ENCODE data around the gene DMRTA2.
"Not testable (repeated sequence)": the region's sequence is repeated elsewhere in the genome, so short reads cannot be mapped to it uniquely, and the experiment has no call there.

The DMRTA2 gene

GRCh38 chr1:50412813-50413476, 10.3 kb downstream of the DMRTA2 start:
- H3K4me3 ChIP-seq (ENCODE audit: low read depth, low read length), result no peak overlapping the region
- no peak for DNase-seq (ENCODE audit: low read depth)

- DNase-seq (ENCODE audit: low read depth), result no peak
- no peak overlapping the region for H3K4me3 ChIP-seq (ENCODE audit: low read depth, low read length)
Observed at GRCh38 chr1:50405814-50406213, 17.4 kb downstream of the DMRTA2 start.

GRCh38 chr1:50393522-50394120, 29.6 kb downstream of the DMRTA2 start:
- DNase-seq (ENCODE audit: low read depth), result no peak
- no peak overlapping the region for H3K4me3 ChIP-seq (ENCODE audit: low read depth, low read length)

GRCh38 chr1:50381551-50381950, 41.7 kb downstream of the DMRTA2 start:
- not testable (repeated sequence) for DNase-seq (ENCODE audit: low read depth)

GRCh38 chr1:50378770-50379169, 44.5 kb downstream of the DMRTA2 start:
- DNase-seq (ENCODE audit: low read depth), result no peak
- no peak overlapping the region for H3K4me3 ChIP-seq (ENCODE audit: low read depth, low read length)

More at GRCh38 chr1:50381551-50381950, 41.7 kb downstream of the DMRTA2 start:
- not testable (repeated sequence) for H3K4me3 ChIP-seq (ENCODE audit: low read depth, low read length)

GRCh38 chr1:50373532-50373931, 49.7 kb downstream of the DMRTA2 start:
- no peak for DNase-seq (ENCODE audit: low read depth)
- no peak overlapping the region for H3K4me3 ChIP-seq (ENCODE audit: low read depth, low read length)

- no peak for DNase-seq (ENCODE audit: low read depth)
- no peak overlapping the region for H3K4me3 ChIP-seq (ENCODE audit: low read depth, low read length)
Observed at GRCh38 chr1:50371749-50372148, 51.5 kb downstream of the DMRTA2 start.

- no peak for DNase-seq (ENCODE audit: low read depth)
- no peak overlapping the region for H3K4me3 ChIP-seq (ENCODE audit: low read depth, low read length)
Observed at GRCh38 chr1:50369830-50370229, 53.4 kb downstream of the DMRTA2 start.

GRCh38 chr1:50369008-50369634, 54.1 kb downstream of the DMRTA2 start:
- H3K4me3 ChIP-seq (ENCODE audit: low read depth, low read length), result no peak overlapping the region
- DNase-seq (ENCODE audit: low read depth), result no peak

- H3K4me3 ChIP-seq (ENCODE audit: low read depth, low read length), result peak overlapping the region; percentile 22
- no peak for DNase-seq (ENCODE audit: low read depth)
Observed at GRCh38 chr1:50368179-50369007, 54.9 kb downstream of the DMRTA2 start.

Measured in skeletal muscle cell (primary cell).